ENCODE data around the gene RAI14. TPM values are rescaled to one million over a fixed set of nuclear protein-coding genes. Genes with fewer than 3 reads are reported as not detected.
"Not testable (repeated sequence)": the region's sequence is repeated elsewhere in the genome, so short reads cannot be mapped to it uniquely, and the experiment has no call there.

Gene RAI14
- total and polyA plus RNA-seq, 11 donors = 1.7 to 34.3 (median 10.7) TPM

DNA sequence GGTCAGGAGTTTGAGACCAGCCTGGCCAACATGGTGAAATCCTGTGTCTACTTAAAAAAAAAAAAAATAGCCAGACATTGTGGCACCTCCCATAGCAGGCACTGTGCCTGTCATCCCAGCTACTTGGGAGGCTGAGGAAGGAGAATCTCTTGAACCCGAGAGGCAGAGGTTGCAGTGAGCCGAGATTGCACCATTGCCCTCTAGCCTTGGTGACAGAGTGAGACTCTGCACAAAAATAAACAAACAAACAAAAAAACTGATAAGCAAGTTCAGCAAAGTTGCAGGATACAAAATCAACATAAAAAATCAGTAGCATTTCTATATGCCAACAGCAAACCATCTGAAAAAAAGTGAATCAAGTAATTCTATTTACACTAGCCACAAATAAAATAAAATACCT, 118.0 kb downstream of the RAI14 start:
- 82 to 90% (median 89%) methylated on average over 2 of the region's 2 CpGs for WGBS, 4 donors
- H3K36me3 ChIP-seq = no peaks in the 10 kb centered on the region
- H3K27ac ChIP-seq = no peak overlapping the region
- no peaks in the 10 kb centered on the region for H3K27me3 ChIP-seq
- TF ChIP-seq POLR2A (IDR thresholded peaks at IDR 0.05) = no peak
- TF ChIP-seq, protein P1, sequence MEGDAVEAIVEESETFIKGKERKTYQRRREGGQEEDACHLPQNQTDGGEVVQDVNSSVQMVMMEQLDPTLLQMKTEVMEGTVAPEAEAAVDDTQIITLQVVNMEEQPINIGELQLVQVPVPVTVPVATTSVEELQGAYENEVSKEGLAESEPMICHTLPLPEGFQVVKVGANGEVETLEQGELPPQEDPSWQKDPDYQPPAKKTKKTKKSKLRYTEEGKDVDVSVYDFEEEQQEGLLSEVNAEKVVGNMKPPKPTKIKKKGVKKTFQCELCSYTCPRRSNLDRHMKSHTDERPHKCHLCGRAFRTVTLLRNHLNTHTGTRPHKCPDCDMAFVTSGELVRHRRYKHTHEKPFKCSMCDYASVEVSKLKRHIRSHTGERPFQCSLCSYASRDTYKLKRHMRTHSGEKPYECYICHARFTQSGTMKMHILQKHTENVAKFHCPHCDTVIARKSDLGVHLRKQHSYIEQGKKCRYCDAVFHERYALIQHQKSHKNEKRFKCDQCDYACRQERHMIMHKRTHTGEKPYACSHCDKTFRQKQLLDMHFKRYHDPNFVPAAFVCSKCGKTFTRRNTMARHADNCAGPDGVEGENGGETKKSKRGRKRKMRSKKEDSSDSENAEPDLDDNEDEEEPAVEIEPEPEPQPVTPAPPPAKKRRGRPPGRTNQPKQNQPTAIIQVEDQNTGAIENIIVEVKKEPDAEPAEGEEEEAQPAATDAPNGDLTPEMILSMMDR (IDR thresholded peaks at IDR 0.05) = no peak
- ATAC-seq (no peak), DNase-seq (no peak)
- H3K4me3 ChIP-seq = no peak overlapping the region
- H3K9me3 ChIP-seq = peaks cover 0 to 19% (median 0%) of the 10 kb centered on the region in 12 donors
- intact Hi-C loops (cut with DNase I) = no loop called here
- peaks cover 0 to 30% (median 0%) of the 10 kb centered on the region in 12 donors for H3K4me1 ChIP-seq

DNA sequence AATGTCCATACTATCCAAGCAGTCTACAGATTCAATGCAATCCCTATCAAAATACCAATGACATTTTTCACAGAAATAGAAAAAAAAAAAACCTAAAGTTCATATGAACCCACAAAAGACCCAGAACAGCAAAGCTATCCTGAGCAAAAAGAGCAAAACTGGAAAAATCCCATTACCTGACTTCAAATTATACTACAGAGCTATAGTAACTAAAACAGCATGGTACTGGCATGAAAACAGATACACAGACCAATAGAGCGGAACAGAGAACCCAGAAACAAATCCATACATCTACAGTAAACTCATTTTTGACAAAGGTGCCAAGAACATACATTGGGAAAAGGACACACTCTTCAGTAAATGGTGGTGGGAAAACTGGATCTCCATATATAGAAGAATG, 118.5 kb downstream of the RAI14 start:
- 94 to 100% (median 96%) methylated on average over 1 of the region's 1 CpG for WGBS, 4 donors
- DNase-seq; intact Hi-C loops (cut with DNase I); ATAC-seq; H3K4me3 ChIP-seq; H3K27ac ChIP-seq; H3K27me3 ChIP-seq; H3K36me3 ChIP-seq: not testable (repeated sequence)
- Histone ChIP-seq H3K9me3 (peaks cover 0 to 19% (median 0%) of the 10 kb centered on the region in 12 donors), H3K4me1 (peaks cover 0 to 30% (median 0%) of the 10 kb centered on the region in 12 donors)

DNA sequence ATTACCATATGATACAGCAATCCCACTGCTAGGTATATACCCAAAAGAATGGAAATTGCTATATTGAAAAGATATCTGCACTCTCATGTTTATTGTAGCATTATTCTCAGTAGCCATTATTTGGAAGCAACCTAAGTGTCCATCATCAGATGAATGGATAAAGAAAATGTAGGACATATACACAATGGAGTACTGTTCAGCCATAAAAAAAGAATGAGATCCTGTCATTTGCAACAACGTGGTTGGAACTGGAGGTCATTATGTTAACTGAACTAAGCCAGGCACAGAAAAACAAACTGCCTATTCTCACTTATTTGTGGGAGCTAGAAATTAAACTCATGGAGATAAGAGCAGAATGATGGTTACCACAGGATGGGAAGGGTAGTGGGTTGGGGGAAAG, 119.8 kb downstream of the RAI14 start:
- DNase-seq (no peak), ATAC-seq (no peak)
- Histone ChIP-seq H3K27ac (no peak overlapping the region), H3K4me3 (no peak overlapping the region), H3K9me3 (peaks cover 0 to 19% (median 0%) of the 10 kb centered on the region in 12 donors), H3K4me1 (peaks cover 0 to 18% (median 0%) of the 10 kb centered on the region in 12 donors), H3K27me3 (no peaks in the 10 kb centered on the region), H3K36me3 (no peaks in the 10 kb centered on the region)
- 75 to 82% (median 80%) methylated on average over 1 of the region's 1 CpG for WGBS, 4 donors
- intact Hi-C loops (cut with DNase I) = no loop called here
- TF ChIP-seq, protein P1 (IDR thresholded peaks at IDR 0.05) = no peak
- TF ChIP-seq POLR2A (IDR thresholded peaks at IDR 0.05) = no peak

DNA sequence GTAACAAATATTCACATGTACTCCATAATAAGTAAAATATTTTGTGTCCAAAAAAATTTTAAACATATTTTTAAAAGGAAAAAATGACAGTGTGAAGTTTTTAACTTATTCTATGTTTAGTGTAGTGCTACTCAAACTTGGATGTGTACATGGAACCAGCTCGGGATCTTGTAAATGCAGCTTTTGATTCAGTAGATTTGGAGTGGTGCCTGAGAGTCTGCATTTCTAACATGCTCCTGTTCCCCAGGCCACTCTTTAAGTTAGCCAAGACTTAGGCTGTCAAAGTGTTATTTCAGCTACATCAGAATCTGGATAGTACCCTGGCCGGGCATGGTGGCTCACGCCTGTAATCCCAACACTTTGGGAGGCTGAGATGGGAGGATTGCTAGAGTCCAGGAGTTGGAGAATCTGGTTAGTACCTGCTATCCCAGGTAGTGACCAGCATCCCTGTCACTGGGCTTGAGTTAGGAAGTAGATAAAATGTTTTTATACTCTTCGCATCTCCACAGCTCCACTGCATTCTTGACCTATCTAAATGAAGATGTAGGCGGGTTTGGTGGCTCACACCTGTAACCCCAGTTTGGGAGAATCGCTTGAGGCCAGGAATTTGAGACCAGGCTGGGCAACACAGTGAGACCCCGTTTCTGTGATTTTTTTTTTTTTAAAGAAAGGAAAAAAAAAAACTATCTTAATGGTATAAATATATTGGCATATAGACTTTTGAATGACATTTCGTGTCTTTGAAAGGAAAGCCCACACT, 122.1 kb downstream of the RAI14 start:
- Histone ChIP-seq H3K27ac (no peak overlapping the region), H3K4me3 (no peak overlapping the region), H3K27me3 (no peaks in the 10 kb centered on the region), H3K9me3 (peaks cover 0 to 33% (median 8%) of the 10 kb centered on the region in 12 donors), H3K4me1 (no peaks in the 10 kb centered on the region), H3K36me3 (no peaks in the 10 kb centered on the region)
- TF ChIP-seq POLR2A (IDR thresholded peaks at IDR 0.05) = no peak
- TF ChIP-seq, protein P1 (IDR thresholded peaks at IDR 0.05) = no peak
- ATAC-seq = no peak
- intact Hi-C loops (cut with DNase I) = no loop called here
- WGBS, 4 donors = 92 to 98% (median 95%) methylated on average over 8 of the region's 8 CpGs
- DNase-seq = no peak

DNA sequence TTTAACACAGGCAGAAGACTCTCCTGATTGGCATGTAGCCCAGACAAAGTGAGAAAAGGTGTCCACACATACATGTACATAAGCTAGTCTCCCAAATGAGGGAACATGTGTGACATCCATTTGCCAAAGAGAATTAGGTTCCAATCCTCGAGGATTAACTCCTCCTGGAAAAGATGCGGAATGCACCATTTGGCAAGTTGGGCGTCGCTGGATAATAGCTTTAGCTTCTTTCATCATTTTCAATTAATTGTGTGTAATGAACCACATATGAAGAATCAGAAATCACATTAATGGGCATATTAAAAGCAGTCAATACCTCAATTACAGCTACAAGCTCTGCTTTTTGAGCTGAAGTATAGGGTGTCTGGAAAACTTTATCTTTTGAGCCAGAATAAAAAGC, 127.8 kb downstream of the RAI14 start:
- WGBS, 4 donors = 89 to 94% (median 91%) methylated on average over 4 of the region's 4 CpGs
- not testable (repeated sequence) for H3K36me3 ChIP-seq
- peaks cover 0 to 32% (median 8%) of the 10 kb centered on the region in 12 donors for H3K9me3 ChIP-seq

More for the DNA sequence above, 127.8 kb downstream of the RAI14 start:
- H3K27me3 ChIP-seq; DNase-seq; ATAC-seq; H3K4me3 ChIP-seq; H3K27ac ChIP-seq; intact Hi-C loops (cut with DNase I); H3K4me1 ChIP-seq: not testable (repeated sequence)

All from heart left ventricle (tissue), 16 donors.